T-helper 9 cell (primary cell): ENCODE measurements around the gene LRPAP1.

Experiments
- DNase-seq: peaks from one replicate; pipeline ENCODE4 v3.0.0-alpha.2; 2020

Gene LRPAP1

DNA sequence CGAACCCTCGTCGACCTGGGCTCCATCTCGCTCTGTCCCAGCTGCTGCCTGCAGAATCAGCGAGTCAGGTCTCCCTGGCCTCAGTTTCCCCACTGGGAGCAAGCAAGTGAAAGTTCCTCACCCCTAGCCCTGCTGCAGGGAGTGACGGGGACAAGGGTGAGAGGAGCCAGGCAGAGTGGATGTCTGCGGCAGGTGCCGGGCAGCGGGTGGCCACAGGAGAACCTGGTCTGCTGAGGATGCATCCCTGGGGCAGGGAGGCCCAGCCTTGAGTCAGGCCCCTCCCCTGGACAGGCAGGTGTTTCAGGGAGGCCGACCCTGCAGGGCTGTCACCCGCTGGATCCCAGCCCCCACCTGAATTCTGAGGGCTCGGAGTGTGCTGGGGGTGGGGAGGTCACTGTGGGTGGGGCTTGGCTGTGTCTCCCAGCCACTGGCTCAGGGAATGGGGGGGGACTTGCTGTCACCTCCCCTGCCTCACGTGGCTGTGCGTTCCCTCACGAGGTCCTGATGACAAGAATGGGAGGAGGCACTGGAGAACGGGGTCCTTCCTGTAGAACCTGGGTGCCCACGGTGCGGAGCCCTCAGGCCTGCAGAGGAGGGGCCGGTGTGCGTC, 33.2 kb downstream of the LRPAP1 start:
- DNase-seq: no peak

DNA sequence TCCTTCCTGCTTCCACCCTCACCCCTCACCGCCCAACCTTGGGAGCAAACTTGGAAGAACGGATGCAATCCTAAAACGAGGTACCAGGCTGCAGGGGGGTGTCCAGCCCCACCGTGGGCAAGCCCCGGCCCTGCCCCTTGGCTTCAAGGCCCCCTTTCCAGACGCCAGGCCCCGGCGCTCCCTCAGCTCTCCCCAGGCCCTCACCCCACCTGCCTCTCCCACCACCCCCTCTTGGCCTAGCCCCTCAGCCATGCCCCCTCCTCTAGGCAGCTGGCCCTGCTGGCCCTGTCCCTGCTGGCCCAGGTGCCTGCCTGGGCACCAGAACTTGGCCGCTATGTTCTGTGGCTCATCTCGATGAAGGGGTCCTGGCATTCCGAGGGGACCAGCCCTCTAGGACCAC, 33.8 kb downstream of the LRPAP1 start:
- no peak for DNase-seq

DNA sequence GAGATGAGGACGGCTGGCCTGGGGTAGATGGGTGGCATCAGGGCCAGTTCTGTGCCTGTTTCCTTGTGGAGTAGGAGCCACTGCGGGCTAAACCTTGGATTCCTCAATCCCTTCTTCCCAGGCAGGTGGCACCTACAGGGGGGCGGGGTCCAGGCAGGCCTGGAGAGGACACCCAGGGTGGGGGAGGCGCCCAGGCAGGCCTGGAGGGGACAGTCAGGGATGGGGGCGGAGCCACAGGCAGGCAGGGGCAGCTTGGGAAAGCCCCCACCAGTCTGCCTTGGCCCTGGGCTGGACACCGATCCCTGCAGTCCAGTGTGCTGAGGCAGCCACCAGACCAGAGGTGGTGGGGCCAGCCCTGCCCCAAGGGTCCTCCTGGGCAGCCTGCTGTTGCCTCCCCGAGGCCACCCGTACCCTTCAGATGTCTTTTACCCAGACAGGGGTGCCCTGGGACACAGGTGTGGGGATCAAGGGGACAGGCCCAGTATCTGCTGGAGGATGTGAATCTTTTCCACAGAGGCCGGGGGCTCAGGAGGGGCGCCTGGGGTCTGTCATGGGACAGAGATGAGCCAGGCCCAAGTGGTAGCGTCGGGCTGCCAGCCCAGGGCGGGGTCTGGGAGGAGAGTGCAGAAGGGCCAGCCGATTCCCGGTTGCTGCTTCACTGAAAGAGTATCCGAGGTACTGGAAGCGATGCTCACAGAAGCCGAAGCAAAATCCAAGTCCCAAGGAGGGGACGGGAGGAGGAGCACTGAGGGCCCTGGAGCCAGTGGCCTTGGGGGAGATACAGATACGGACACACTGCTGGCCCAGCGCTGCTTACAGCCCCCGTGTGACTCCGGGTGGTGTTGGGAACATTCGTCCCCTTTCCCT, 34.5 kb downstream of the LRPAP1 start:
- DNase-seq: no peak

DNA sequence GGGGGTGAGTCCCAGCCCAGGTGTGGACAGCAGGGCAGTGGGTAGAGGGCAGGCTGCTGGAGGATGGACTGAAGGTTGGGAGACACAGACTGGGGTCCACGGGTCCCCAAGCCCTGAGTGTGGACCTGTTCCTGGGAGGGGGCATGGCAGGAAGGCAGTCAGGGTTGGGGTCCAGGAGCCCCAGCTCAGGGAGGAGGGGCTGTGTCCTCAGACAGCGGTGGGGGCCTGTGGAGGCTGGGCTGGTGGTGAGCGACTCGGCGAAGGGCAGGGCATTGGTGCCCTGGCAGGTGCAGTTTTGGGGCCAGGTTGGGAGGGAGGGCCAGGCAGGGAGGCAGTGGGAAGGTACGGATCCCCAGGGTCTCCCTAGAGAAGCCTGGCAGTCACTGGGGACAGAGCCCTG, 35.1 kb downstream of the LRPAP1 start:
- DNase-seq: no peak

DNA sequence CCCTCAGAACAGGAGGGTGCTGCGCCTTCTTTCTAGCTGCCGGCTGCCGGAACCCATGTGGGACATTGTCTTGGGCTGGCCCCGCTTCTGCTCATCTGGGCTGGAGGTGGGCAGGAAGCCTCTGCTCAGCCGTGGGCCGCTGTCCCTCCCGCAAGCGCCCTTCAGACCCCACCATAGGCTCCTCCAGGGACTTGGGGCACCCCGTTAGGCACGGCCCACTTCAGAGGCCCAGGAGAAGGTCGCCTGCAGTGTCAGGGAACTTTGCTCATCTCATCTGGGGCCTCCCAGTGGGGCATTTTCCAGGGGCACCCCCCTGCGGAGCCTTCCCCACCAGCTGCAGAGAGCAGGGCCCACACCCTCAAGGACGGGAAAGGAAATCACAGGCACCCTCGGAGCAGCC, 36.2 kb downstream of the LRPAP1 start:
- DNase-seq: no peak

DNA sequence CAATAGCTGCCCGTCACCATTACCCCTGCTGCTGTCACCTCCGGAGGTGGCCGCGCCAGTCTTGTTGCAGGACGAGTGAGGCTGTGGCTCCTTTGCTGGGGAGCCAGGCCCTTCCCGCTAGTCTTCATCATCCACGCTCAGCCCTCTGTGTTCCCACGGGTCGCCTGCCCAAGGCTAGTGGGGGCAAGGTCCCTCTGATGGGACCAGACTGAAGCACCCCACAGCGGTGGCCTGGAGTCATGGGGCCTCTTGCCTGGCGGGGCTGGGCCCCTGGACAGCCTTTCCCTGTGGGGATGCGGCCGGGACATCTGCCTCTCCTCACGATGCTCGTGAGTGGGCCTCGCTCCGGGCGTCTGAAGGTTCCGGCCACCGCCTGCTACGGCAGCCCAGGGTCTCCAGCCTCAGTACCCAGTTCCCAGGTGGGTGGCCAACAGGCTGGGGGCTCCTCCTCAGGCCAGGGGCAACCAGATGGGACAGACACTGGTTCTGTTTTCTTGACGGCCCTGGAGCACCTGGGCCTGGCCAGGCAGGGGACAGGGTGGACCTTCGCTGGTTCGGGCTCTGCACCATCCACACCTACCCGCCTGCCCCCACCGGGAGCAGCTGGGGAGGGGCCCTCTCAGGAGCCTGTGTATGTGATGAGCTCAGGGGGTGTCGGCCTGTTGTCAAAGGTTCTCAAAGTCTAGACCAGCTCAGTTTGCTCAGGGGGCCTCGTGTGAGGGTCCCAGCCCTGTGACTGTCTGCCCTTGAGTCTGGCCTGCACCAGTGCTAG, 36.8 kb downstream of the LRPAP1 start:
- no peak for DNase-seq

DNA sequence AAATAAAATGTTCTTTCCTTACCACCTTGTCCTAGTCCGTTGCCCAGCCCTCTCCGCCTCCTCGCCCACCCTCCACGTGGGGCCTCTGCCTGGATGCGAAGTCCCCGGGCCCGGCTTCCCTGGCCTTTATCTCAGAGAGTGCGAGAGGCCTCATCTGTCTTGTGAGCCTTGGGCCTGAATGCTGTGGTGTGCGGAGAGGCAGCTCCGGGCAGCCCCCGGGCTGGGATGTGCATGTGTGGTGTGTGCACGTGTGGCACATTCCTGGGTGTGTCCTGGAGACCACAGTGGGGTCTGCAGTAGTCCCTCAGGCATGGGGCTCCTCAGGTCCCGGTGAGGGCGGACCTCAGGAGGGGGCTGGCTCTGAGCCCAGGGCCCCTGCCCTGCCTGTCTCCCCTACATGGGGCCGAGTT, 37.8 kb downstream of the LRPAP1 start:
- DNase-seq: no peak

DNA sequence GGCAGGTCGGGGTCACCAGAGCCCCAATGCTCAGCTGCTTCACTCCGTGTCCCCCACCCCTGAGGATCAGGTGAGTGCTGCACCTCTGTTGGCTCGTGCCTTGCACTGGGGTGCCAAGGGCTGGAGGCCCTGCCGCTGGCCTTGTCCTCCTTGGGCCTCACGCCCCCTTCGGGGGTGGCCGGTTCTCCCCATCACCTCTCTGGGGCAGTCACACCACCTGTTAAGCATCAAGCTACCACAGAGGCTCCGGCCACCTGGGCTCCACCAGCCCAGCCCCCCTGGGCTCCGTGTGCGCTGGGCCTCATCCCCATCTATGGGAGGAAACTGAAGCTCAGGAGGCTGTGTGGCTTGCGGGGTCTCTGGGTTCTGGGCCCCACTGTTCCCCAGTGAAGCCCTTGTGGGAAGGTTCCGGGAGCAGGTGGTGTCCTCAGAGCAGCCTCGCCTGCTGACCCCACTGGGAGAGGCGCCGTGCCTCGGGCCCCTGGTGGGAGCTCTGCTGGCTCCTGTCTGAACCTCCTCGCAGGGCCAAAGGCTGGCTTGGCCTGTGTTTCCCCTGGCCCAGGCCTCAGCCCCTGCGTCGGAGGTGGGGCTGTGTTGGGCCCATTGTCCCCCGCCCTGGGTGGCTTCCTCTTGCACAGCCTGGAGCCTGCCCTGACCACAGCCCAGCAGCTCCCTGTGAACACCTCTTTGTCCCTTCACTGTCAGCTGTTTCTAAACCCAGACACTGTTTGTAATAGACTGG, 38.3 kb downstream of the LRPAP1 start:
- no peak for DNase-seq

DNA sequence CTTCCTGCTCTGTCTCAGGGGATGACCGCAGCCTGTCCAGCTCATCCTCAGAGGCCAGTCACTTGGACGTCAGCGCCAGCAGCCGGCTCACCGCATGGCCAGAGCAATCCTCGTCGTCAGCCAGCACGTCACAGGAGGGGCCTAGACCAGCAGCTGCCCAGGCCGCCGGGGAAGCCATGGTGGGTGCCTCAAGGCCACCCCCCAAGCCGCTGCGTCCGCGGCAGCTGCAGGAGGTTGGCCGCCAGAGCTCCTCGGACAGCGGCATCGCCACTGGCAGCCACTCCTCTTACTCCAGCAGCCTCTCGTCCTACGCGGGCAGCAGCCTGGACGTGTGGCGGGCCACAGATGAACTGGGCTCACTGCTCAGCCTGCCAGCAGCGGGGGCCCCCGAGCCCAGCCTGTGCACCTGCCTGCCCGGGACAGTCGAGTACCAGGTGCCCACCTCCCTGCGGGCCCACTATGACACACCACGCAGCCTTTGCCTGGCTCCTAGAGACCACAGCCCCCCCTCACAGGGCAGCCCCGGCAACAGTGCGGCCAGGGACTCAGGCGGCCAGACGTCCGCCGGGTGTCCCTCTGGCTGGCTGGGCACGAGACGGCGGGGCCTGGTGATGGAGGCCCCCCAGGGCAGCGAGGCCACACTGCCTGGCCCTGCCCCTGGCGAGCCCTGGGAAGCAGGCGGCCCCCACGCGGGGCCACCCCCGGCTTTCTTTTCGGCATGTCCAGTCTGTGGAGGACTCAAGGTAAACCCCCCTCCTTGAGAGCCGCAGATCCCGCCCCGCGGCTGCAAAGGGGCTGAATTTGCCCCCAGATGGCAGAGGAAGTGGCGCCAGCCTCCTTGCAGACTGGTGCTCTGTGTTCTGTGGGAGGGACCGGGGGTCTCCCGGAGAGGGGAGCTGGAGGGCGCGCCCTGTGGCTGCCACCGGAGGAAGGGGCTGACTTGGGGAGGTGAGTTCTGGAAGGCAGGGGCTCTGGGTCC, 39.2 kb downstream of the LRPAP1 start:
- DNase-seq: no peak

DNA sequence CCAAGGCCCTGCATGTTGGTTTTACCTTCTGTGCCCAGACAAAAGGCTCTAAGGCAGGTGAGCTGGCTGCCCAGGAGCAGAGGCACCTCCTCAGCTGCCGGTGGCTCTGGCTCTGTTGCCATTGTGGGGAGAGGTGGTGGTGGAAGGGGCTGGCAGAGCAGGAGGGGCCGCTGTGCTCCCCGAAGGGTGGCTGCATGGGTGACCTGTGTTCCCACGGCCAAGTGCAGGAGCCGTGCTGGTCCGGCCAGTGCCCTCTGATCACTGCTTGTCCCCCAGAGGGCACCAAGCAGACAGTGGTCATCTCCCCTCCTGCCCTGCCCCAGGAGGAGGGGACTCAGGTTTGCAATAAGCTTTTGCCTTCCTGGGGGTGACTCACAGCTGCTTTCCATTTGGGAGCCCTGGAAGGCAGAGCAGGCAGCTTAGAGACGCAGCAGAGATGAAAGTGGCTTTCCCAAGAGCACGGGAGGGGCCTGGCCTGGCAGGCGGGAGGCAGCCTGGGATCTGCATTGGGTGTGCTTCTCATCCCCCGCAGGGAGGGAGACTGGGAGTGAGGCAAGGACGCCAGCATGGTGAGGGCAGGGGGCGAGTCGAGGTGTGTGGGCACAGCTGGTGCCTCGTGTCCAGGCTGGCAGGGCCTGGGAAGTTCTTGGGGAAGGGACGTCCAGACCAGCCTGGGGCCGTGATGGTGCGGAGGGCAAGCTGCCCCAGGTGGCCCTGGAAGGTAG, 40.4 kb downstream of the LRPAP1 start:
- no peak for DNase-seq

DNA sequence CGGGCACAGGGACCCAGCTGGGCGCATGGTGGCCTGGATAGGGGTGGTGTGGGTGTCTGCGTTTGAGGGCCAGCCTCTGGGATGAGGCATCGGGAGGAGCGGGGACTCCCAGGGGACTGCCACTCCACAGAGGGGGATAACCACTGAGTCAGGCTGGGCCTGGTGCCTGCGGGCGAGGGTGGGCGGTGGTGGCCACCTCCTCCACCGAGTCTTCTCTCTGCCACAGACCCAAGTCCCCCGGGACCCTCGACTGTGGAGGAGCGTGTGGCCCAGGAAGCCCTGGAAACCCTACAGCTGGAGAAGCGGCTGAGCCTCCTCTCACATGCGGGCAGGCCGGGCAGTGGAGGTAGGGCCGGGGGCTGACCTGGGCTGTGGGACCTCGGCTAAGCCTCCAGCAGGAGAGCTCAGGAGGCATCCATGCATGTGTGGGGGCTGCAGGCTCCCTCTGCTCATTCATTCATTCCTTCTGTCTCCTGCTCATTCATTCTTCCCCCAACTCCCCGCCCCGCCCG, 42.7 kb downstream of the LRPAP1 start:
- no peak for DNase-seq

DNA sequence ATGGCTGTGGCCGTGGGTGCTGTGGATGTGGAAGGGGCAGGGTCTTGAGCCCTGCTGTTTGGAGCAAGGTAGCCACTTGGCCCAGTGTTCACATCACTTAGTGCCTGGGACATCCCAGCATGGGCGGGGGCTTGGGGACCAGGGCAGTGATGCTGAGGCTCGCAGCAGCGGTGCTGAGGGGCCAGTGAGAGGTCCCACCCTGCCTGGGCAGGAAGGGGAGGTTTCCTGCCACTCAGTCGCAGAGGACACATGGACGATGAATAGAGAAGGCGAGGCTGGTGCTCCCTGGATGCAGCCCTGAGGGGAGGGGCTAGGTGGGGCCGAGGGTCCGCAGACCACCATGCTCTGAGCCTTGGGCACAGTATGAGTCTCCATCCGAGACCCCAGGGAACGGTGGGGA, 43.4 kb downstream of the LRPAP1 start:
- DNase-seq: no peak

DNA sequence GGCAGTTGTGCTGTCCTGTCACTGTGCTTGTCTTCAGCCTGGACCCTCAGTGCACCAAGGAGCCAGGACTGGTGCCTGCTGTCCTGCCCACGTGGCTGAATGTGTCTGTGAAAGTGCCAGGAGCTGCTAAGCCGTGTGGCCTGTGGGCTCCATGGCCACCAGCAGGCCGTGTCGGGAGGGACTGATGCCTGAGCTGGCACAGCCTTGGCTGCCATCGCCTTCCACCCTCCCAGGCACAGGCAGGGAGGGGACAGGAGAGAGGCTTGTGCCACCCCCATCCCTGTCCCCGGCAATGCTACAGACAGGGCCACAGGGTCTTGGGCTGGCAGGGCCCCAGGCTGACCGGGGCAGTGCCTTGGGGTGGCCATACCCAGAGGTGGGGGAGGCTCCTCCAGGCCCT, 44.4 kb downstream of the LRPAP1 start:
- DNase-seq: no peak

DNA sequence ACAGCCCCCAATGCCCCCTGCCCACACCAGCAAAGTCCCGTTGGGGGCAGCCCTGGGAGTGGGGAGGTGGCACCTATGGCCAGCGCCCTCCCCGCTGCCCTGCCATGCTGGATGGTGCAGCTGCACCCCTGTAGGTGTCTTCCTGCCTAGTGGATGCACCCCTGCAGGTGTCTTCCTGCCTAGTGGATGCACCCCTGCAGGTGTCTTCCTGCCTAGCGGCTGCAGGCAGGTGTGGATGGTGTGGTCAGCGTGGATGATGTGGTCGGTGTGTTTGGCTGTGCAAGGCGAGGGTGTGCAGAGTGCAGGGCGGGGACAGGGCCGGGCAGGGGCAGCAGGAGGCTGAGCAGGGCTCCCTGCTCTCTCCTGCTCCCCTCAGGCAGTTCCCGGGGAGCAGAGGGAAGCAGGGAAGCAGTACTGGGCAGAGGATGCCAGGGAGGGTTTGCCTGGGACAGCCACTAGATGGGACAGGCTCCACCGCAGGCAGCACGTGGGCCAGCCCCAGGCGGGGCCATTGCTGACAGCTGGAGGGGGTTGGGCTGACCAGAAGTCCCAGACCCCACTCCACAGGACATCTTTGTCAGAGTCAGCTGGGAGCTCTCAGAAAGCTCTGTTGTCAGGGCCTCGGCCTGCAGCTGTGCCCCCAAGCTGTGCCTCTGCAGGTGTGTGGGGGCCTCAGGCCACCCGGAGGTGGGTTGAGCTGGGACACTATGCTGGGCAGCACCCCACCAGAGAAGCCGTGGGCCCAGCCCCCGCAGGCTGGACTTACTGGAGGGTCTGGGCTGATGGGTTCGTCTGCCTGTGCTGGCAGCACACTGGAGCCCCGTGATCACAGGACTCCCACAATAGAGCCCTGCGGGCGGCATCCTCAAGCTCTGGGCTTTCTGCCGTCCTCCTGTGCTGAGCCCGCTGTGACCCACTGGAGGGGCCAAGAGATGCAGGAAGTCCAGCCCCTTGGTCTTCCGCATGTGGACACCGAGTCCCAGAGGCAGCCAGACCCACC, 45.4 kb downstream of the LRPAP1 start:
- DNase-seq: no peak

DNA sequence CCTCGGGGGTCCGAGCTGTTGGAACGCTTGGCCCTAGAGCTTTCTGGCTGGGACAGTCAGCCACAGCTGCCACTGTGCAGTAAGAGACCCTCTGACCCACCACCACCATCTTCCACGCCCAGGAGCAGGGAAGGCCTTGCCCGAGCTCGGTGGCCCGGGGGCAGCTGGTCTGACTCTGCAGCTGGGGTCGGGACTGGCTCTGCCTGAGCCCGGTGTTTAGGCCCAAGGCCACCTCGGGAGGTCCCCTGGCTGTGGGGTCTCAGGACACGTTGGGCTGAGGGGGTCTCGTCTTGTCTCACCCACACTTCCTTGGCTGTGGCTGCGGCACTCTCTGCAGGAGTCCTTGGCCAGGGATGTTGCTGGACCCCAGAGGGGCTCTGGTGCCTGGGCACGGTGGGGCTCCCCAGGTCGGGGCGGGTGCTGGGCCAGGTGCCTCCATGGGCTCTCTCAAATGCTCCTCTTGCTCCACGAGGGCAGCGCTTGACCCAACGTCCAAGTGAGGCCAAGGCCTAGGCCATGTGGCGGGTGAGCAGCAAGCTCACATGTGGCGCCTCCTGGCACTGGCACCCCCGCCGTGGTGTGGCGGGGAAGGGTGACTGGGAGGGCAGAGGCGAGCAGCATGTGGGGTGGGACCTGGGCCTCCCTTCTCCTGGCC, 46.2 kb downstream of the LRPAP1 start:
- no peak for DNase-seq

DNA sequence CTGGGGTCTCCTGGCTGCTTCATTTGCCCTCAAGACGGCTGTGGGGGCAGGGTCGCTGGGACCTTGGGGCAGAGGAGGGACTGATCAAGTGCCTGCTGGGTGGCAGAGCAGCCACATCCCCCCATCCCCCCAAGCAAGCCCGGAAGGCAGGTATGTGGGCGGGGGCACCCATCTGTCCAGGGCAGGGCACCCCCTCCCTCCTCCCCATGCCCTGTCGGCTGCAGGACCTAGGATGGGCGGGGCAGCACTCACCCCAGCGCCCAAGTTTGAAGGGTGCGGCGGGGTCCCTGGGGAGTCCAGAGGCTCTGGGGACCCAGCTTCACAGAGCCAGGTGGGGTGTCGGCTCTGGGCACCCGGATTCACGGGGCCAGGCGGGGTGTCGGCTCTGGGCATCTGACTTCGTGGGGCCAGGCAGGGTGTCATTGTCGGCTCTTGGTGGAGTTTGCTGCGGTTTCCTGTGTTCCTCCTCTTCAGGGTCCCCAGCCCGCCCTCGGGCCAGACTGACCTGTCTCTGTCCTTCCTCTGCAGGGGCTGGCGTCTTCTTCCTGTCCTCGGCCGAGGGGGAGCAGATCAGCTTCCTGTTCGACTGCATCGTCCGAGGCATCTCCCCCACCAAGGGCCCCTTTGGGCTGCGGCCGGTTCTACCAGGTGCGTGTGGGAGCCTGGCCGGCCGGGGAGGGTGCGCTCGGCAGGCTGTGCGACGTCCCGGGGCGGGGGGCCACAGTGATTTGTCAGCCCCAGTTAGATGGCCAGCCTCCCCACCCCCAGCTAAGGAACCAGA, 47.0 kb downstream of the LRPAP1 start:
- no peak for DNase-seq

DNA sequence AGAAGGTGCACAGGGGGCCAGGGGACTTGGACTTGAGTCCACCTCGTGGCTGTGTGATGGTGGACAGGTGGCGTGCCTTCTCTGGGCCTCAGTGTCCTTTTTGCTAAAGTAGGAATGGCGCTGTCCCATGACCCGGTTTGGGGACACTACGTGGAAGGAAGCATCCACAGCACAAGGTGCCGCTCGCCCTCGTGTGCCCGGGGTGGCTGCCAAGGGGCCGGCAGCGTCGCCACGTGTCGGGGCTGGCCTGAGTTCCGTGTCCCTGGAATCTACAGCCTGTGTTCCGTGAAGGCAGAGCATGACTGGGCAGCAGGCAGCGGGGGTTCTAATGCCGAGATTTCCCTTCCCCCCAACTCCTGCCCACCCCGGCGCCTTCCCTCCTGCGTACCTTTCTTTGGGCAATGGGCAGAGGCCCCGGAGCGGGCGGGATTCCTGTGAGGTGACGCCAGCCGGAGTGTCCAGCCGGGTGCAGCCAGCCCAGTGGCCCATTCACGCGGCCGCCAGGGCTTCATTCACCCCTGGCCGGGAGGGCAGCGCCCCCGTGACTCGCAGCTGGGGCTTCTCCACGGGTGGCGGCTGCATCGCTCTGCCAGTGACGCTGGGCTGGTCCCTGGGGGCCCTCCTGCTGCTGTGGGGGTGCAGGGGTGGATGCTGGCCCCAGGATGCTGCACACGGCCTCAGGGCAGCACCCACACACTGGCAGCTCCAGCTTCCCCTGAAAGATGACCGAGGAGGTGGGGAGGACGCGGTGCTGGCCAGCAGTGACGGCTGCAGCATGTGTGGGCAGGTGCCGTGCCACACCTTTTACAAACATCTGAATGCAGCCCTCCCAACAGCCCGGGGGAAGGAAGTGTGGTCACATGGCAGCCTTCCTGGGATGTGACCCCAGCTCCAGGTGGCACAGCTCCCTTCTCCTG, 47.9 kb downstream of the LRPAP1 start:
- no peak for DNase-seq
